NK-92 treated with Interleukin-12 subunit alpha and Interleukin-12 subunit beta, amount 100 ng/mL, for 24 hours (cell line): Measurements from ENCODE around the gene PLEKHF1.
A peak's percentile ranks its signal among the peaks of the same experiment; 100 is the strongest.
"Not testable (repeated sequence)": the region's sequence is repeated elsewhere in the genome, so short reads cannot be mapped to it uniquely, and the experiment has no call there.

Source experiments
- DNase-seq: peaks from one replicate; lab custom pipeline; 2025; lab: John Stamatoyannopoulos, UW

Gene PLEKHF1

DNA sequence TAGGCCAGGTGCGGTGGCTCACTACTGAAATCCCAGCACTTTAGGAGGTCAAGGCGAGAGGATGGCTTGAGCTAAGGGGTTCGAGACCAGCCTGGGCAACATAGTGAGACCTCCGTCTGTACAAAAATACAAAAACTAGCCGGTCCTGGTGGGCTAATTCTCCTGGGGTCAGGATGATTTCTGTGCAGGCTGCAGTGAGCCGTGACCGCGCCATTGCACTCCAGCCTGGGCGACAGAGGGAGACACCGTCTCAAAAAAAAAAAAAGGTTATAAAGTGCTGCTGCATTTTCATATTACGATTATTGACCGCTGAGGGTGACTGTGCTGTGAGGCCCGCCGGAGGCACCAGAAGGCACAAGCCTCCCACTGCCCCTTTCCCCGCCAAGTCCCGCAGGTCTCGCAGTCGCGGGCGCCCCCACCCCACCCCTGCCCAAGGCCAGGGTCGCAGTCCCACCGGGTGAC, 477 bp upstream of the PLEKHF1 start:
- DNase-seq, result no peak

DNA sequence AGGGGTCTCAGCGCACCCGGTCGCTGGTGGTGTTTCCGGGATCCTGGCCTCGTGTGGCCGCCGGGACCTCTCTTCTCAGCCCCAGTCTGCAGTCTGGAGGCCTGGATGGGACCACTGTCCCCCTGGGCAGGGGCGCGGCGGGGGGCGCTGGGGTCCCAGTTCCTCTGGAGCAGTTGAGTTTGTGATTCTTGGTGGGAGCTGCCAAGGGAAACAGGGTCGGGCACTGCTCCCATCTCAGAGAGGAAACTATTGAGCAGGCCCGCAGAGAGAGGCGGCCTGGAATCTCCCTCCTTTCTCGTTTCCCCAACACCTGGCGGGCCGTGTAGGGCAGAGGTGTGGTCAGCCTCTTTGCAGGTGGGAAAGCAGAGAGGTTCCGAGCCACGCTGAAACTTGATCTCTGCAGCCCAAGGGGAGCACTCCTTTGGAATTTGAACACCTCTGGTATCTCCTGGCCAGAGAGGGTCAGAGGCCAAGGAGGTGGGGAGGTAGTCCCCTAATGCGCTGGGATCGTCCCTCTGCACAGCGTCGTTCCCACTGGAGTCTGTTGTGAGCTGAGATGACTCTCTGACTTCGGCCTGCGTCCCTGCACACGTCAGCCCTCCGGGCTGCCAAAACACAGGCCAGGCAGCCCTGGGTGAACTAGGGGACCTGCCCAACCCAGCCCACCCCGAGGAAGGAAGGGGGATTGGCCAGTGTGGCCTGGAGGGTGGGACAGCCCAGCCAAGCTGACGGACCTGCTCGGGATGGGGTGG, 741 bp downstream of the PLEKHF1 start:
- DNase-seq, result peak; percentile 37

GRCh38 chr19:29666578-29667386, 1.5 kb downstream of the PLEKHF1 start:
- peak; percentile 43 for DNase-seq

GRCh38 chr19:29667387-29667783, 2.1 kb downstream of the PLEKHF1 start:
- no peak for DNase-seq

- peak; percentile 75 for DNase-seq
Observed at GRCh38 chr19:29667901-29668341, 2.7 kb downstream of the PLEKHF1 start.

- no peak for DNase-seq
Observed at GRCh38 chr19:29668746-29669609, 3.7 kb downstream of the PLEKHF1 start.

GRCh38 chr19:29670255-29670654, 5.0 kb downstream of the PLEKHF1 start:
- no peak for DNase-seq

- not testable (repeated sequence) for DNase-seq
Observed at GRCh38 chr19:29671026-29671392, 5.7 kb downstream of the PLEKHF1 start.

DNA sequence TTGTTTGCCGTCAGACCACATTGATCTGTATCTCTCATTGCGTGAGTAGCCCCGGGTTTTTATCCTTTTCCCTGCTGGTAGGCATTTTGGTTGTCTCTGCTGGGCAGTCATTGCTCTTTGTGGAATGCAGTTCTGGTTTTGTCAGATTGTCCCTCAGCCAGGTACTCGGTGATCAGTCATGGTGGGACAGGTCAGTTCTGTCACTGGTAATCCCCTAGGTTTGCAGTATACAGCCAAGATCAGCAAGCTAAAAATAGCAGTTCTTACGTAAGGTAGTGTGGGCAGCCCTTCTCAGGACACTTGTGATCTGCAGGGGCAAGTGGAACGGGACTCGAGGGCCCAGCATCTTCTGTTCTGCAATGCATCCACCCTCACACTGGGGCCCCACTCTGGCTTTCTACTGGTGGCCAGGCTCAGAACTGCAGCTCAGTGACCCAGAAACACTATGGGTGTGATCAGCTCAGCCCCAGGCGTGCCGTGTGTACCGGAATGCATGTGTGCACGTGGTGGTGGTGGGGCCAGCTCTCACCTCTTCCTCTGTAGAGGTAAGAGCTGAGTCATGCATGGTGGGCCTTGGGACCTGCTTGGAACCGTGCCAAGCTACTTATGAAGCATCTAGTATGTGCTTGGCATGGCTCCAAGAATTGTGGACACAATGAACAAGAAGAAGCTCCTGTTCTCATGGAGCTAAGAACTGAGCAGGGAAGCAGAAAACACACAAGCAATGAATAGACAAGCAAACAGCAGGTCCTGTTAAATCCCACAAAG, 6.3 kb downstream of the PLEKHF1 start:
- DNase-seq, result peak; percentile 92

- no peak for DNase-seq
Observed at GRCh38 chr19:29672319-29672932, 7.2 kb downstream of the PLEKHF1 start.

- DNase-seq, result peak; percentile 78
Observed at GRCh38 chr19:29672933-29673336, 7.7 kb downstream of the PLEKHF1 start.

DNA sequence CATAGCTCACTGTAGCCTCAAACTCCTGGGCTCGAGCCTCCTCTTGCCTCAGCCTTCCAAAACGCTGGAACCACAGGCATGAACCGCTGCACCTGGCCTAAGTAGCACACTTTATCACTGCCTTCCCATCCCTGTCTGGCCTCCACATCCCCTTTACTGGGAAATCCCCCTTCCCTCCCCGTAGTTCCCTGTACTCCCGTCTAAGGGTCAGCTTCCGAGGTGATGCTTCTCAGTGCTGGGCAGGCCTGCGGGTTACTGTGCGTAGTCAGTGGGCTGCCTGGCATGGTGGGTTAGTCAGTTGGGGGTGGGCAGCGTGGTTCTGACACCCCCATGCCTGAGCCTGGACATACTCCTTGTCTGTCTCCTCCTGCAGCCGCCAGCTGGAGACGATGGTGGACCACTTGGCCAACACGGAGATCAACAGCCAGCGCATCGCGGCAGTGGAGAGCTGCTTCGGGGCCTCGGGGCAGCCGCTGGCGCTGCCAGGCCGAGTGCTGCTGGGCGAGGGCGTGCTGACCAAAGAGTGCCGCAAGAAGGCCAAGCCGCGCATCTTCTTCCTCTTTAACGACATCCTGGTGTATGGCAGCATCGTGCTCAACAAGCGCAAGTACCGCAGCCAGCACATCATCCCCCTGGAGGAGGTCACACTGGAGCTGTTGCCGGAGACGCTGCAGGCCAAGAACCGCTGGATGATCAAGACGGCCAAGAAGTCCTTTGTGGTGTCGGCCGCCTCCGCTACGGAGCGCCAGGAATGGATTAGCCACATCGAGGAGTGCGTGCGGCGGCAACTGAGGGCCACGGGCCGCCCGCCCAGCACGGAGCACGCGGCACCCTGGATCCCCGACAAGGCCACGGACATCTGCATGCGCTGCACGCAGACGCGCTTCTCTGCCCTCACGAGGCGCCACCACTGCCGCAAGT, 8.4 kb downstream of the PLEKHF1 start:
- no peak for DNase-seq

DNA sequence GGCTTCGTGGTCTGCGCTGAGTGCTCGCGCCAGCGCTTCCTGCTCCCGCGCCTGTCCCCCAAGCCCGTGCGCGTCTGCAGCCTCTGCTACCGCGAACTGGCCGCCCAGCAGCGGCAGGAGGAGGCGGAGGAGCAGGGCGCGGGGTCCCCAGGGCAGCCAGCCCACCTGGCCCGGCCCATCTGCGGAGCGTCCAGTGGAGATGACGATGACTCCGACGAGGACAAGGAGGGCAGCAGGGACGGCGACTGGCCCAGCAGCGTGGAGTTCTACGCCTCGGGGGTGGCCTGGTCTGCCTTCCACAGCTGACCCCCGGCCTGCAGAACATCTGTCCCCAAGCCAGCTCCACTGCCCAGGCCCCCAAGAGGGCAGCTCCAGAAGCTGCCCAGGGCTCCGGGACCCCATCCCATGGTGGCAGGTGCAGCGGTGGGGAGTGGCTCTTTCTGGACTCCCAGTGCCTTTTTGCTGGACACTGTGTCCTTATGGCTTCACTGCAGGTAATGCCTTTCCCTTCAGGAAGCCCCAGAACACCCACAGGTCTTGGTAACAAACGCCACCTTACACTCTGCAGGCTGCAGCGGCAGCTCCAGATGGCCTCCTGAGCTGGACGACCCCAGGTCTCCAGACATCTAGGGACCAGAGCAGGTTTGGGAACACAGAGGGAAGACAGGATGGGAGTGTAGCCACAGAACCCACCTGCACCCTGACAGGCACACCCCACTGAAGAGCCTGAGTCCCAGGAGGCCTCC, 9.3 kb downstream of the PLEKHF1 start:
- DNase-seq, result no peak

GRCh38 chr19:29675120-29675649, 9.9 kb downstream of the PLEKHF1 start:
- DNase-seq, result no peak

- no peak for DNase-seq
Observed at GRCh38 chr19:29675650-29676186, 10.5 kb downstream of the PLEKHF1 start.

DNA sequence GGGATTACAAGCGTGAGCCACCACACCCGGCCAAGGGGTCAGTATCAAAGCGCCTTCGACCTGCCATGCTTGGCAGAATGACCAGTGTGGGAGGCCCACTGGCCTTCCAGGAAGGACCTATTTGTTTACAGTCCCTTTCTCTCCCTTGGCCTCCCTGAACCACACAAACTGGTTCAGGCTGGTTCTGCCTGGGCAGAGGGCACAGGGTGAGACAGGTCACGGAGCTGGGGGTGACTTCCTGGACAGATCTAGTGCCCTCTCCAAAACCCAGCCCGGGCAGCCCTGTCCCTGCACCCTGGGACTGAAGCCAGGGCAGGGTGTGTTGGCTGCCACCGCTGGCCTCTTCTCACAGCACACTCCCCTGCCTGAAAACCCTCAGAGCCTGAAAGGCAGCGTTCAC, 11.3 kb downstream of the PLEKHF1 start:
- DNase-seq, result no peak

DNA sequence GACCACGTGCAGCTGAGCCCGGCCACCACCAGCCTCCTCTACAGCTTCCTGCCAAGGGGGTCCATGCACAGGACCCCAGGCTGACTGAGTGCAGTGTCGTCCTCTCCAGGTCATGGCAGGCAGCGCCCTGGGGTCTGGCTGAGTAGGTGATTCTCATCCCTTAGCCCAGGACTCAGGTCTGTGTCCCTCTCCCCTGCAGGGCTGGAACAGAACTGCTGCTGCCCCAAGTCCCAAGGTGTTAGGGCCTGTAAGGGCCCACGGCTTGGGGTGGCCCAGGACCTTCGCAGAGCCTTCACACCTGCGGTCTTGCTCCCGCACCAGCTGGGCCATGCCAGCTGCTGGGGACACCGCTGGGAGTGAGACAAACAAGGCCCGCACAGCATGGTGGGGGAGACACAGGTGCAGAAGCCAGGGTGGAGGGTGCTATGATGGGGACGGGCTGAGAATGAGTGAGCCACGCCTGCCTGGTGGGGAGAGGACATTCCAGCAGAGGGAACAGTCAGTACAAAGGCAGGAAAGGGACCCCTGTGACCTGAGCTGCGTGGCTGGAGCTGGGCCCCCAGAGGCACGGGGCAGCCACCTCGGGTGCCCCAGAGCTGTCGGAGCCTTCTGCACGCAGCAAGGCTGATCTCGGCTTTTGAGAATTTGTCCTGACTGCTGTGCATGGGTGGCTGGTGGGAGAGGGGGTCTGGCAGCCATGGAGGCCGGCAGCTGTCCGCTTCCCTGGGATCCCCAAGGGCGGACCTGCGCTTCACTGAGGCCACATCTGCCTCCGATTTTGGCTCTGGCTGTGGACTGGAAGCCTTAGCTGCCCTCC, 11.9 kb downstream of the PLEKHF1 start:
- DNase-seq, result no peak
